CD4-positive, alpha-beta T cell (primary cell): Measurements from ENCODE around the gene KRT75. TPM values are rescaled to one million over a fixed set of nuclear protein-coding genes. Genes with fewer than 3 reads are reported as not detected.

Experiments used
- ATAC-seq: fragments of 200-7000 bp; cut with Tn5 transposase; one replicate; pipeline ENCODE4 v1.10.0; 2022; ENCODE audit warnings: mild to moderate bottlenecking; ENCODE audit not compliant: poor library complexity
- CTCF ChIA-PET: fragments of 350-600 bp; sonication (Branson Sonifier 250); formaldehyde crosslinking; loops from one replicate; lab custom pipeline; 2021; ENCODE audit warnings: antibody characterized with exemption, inconsistent platforms; lab: Charles Lee
- POLR2A ChIA-PET: fragments of 350-600 bp; sonication (Branson Sonifier 250); formaldehyde crosslinking; loops from one replicate; lab custom pipeline; 2021; ENCODE audit warnings: antibody characterized with exemption, inconsistent platforms; lab: Charles Lee
- DNase-seq, 14 experiments: peaks; one replicate each; pipeline ENCODE4 v3.0.0-alpha.2; 2013 to 2020; ENCODE audit warnings: mixed read lengths in 2 of 14
- H3K27ac ChIP-seq, 2 donors: one replicate each; pipeline versions ENCODE4 v1.5.1 to v1.7.0; 2013; ENCODE audit warnings: low read length in 2 of 2, low read depth in 1 of 2, mild to moderate bottlenecking in 1 of 2
- H3K27me3 ChIP-seq, 2 experiments: 1 replicate in 1 of 2; 2 replicates in 1 of 2; pipeline versions ENCODE4 v1.6.1 to v1.7.0; 2013; ENCODE audit warnings: low read length in 2 of 2, control low read depth in 1 of 2, mild to moderate bottlenecking in 1 of 2, moderate library complexity in 1 of 2; ENCODE audit not compliant: insufficient read depth in 2 of 2, control insufficient read depth in 1 of 2
- H3K36me3 ChIP-seq: one replicate; pipeline ENCODE4 v1.6.1; 2013; ENCODE audit warnings: low read length, control low read depth; ENCODE audit not compliant: insufficient read depth
- H3K4me1 ChIP-seq: one replicate; pipeline ENCODE4 v1.6.1; 2013; ENCODE audit warnings: low read length, control low read depth; ENCODE audit not compliant: insufficient read depth
- H3K4me3 ChIP-seq: one replicate; pipeline ENCODE4 v1.5.1; 2013; ENCODE audit warnings: mild to moderate bottlenecking, low read length, moderate library complexity
- H3K9me3 ChIP-seq, 2 experiments: 1 replicate in 1 of 2; 2 replicates in 1 of 2; pipeline versions ENCODE4 v1.6.1 to v1.7.0; 2013; ENCODE audit warnings: low read length in 2 of 2, mild to moderate bottlenecking in 2 of 2, control low read depth in 1 of 2, moderate library complexity in 1 of 2; ENCODE audit not compliant: control insufficient read depth in 1 of 2, insufficient read depth in 1 of 2
- H3K27ac Mint-ChIP-seq: one replicate; pipeline ENCODE4 v1.8.0; 2020; ENCODE audit warnings: mixed read lengths
- H3K27me3 Mint-ChIP-seq: one replicate; pipeline ENCODE4 v1.8.0; 2021; ENCODE audit warnings: mixed read lengths
- H3K36me3 Mint-ChIP-seq: one replicate; pipeline ENCODE4 v1.8.0; 2021; ENCODE audit warnings: low read depth, mixed read lengths
- H3K4me1 Mint-ChIP-seq: one replicate; pipeline ENCODE4 v1.8.0; 2021; ENCODE audit warnings: low read depth, mixed read lengths
- H3K4me3 Mint-ChIP-seq: one replicate; pipeline ENCODE4 v1.8.0; 2020; ENCODE audit warnings: mild to moderate bottlenecking, mixed read lengths
- H3K9me3 Mint-ChIP-seq: one replicate; pipeline ENCODE4 v1.8.0; 2020; ENCODE audit warnings: mixed read lengths
- intact Hi-C, 2 experiments: fragments of 100-400 bp; cut with DNase I in 1 of 2; cut with micrococcal nuclease in 1 of 2; formaldehyde crosslinking; loops; one replicate each; pipeline versions ENCODE4 v1.15.1 to v1.9.0; 2023 to 2025; cut with DNase I, micrococcal nuclease
- total RNA-seq, 174 experiments: library from RNA in 2 of 174; stranded (reverse) in 2 of 174; gene quantifications; one replicate each; pipeline ENCODE4 v1.2.3 and lab custom pipeline; 2021 to 2026
- TF ChIP-seq, protein P1 (sequence below): fragments of 200-600 bp; IDR thresholded peaks from one replicate; pipeline ENCODE4 v1.8.0; 2022; ENCODE audit warnings: antibody characterized with exemption, mild to moderate bottlenecking

Gene KRT75
- total RNA-seq, 2 experiments from 2014 or later: not detected

DNA sequence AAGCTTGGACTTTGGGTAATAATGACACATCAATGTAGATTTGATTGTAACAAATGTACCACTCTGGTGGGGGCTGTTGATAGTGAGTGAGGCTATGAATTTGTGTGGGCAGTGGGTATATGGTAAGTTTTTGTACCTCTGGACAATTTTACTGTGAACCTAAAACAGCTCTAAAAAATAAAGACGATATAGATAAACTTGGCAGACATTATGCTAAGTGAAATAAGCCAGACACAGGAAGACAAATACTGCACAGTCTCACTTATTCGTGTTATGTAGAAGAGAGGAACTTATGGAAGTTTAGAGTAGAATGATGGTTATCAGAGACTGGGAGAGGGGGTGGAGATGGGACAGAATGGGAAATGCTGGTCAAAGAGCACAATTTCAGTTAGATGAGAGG lies 30.7 kb upstream of the KRT75 start:
- no peaks in the 10 kb centered on the region for H3K9me3 ChIP-seq
- TF ChIP-seq, protein P1, sequence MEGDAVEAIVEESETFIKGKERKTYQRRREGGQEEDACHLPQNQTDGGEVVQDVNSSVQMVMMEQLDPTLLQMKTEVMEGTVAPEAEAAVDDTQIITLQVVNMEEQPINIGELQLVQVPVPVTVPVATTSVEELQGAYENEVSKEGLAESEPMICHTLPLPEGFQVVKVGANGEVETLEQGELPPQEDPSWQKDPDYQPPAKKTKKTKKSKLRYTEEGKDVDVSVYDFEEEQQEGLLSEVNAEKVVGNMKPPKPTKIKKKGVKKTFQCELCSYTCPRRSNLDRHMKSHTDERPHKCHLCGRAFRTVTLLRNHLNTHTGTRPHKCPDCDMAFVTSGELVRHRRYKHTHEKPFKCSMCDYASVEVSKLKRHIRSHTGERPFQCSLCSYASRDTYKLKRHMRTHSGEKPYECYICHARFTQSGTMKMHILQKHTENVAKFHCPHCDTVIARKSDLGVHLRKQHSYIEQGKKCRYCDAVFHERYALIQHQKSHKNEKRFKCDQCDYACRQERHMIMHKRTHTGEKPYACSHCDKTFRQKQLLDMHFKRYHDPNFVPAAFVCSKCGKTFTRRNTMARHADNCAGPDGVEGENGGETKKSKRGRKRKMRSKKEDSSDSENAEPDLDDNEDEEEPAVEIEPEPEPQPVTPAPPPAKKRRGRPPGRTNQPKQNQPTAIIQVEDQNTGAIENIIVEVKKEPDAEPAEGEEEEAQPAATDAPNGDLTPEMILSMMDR: no peak
- H3K4me1 Mint-ChIP-seq: no peaks in the 10 kb centered on the region
- DNase-seq (no peak), ATAC-seq (no peak)
- ChIA-PET CTCF (no interaction called here), POLR2A (no interaction called here)
- no peaks in the 10 kb centered on the region for H3K4me1 ChIP-seq
- H3K9me3 Mint-ChIP-seq: no peaks in the 10 kb centered on the region
- peaks cover 32% of the 10 kb centered on the region for H3K27me3 Mint-ChIP-seq
- H3K27me3 ChIP-seq: peaks cover 3 to 9% of the 10 kb centered on the region in 2 experiments
- H3K36me3 ChIP-seq: no peaks in the 10 kb centered on the region
- no peak overlapping the region for H3K27ac Mint-ChIP-seq
- intact Hi-C loops: no loop called here
- H3K36me3 Mint-ChIP-seq: no peaks in the 10 kb centered on the region
- no peak overlapping the region for H3K4me3 Mint-ChIP-seq
- H3K4me3 ChIP-seq: no peak overlapping the region
- no peak overlapping the region for H3K27ac ChIP-seq

DNA sequence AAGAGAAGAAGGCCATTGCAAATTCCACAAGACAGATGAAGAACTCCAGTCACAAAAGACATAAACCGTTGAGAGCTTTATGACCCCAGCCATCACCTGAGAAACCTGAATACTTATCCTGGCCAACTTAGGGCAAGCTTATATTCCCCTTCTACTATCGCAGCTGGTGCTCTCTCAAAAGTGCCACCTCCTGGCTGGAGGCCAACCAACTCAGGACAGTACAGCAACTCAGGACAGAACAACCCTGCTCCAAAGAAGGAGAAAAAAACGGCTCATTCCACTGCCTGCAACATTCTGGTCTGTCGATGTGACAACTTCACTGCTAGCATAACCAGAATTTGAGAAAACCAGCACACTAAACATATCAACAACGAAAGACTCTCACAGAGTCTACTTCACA lies 27.5 kb upstream of the KRT75 start:
- H3K27me3 Mint-ChIP-seq: peaks cover 28% of the 10 kb centered on the region
- no peaks in the 10 kb centered on the region for H3K9me3 Mint-ChIP-seq
- intact Hi-C loops: no loop called here
- no peak for ATAC-seq
- ChIA-PET POLR2A (no interaction called here), CTCF (no interaction called here)
- Histone ChIP-seq H3K9me3 (no peaks in the 10 kb centered on the region), H3K27me3 (peaks cover 0 to 9% of the 10 kb centered on the region in 2 experiments), H3K36me3 (no peaks in the 10 kb centered on the region), H3K27ac (no peak overlapping the region), H3K4me1 (no peaks in the 10 kb centered on the region), H3K4me3 (no peak overlapping the region)
- TF ChIP-seq, protein P1: no peak
- H3K4me3 Mint-ChIP-seq: no peak overlapping the region
- H3K36me3 Mint-ChIP-seq: no peaks in the 10 kb centered on the region
- no peaks in the 10 kb centered on the region for H3K4me1 Mint-ChIP-seq
- no peak for DNase-seq
- H3K27ac Mint-ChIP-seq: no peak overlapping the region

DNA sequence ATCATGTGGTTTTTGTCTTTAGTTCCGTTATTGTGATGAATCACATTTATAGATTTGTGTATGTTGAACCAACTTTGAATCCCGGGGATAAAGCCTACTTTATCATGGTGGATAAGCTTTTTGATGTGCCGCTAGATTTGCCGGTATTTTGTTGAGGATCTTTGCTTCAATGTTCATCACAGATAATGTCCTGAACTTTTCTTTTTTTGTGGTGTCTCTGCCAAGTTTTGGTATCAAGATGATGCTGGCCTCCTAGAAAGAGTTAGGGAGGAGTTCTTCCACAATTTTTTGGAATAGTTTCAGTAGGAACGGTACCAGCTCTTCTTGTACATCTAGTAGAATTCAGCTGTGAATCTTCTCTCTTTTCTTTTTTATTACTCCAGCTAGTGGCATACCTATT lies 24.7 kb upstream of the KRT75 start:
- peaks cover 17% of the 10 kb centered on the region for H3K27me3 Mint-ChIP-seq
- DNase-seq: no peak
- intact Hi-C loops: no loop called here
- no peak overlapping the region for H3K27ac Mint-ChIP-seq
- H3K27me3 ChIP-seq: peaks cover 0 to 9% of the 10 kb centered on the region in 2 experiments
- no peaks in the 10 kb centered on the region for H3K9me3 Mint-ChIP-seq
- no peak for ATAC-seq
- no peak overlapping the region for H3K4me3 ChIP-seq
- CTCF ChIA-PET: no interaction called here
- no peaks in the 10 kb centered on the region for H3K4me1 ChIP-seq
- no peaks in the 10 kb centered on the region for H3K36me3 Mint-ChIP-seq
- POLR2A ChIA-PET: no interaction called here
- H3K9me3 ChIP-seq: no peaks in the 10 kb centered on the region
- H3K36me3 ChIP-seq: no peaks in the 10 kb centered on the region
- TF ChIP-seq, protein P1: no peak
- H3K4me1 Mint-ChIP-seq: no peaks in the 10 kb centered on the region
- no peak overlapping the region for H3K27ac ChIP-seq
- no peak overlapping the region for H3K4me3 Mint-ChIP-seq
